ENCODE results near the gene C2CD4D.

DNA sequence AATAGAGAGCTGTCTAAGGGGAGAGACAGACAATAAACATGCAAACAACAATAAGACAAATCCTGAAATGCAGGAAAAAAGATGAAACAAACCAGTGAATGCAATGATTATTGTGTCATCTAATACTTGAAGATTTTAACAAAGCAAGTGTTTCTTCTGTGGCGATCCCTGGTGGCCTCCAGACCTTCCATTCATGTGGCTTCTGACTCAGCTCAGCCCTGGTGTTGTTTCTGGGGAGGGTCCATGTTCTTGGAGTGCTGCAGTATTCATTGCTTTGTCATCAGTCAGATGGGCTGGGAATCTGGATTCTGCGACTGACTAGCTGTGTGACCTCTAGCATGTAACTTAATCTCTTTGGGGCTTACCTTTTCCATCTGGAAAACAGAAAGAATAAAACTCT, 1.5 kb upstream of the C2CD4D start:
- TF ChIP-seq CTCF (IDR thresholded peaks at IDR 0.05) (no peak), EZH2 (IDR thresholded peaks at IDR 0.05) (no peak), EZH2phosphoT487 (IDR thresholded peaks at IDR 0.05) (no peak)
